GM19351 (cell line): ENCODE measurements around the gene TMEM270.
A peak's percentile ranks its signal among the peaks of the same experiment; 100 is the strongest.

ENCODE experiments used
- ATAC-seq: cut with Tn5 transposase; IDR thresholded peaks from one replicate; pipeline ENCODE4 v1.9.1; 2021; ENCODE audit warnings: mild to moderate bottlenecking, moderate library complexity; ENCODE audit not compliant: unreplicated experiment

The TMEM270 gene

DNA sequence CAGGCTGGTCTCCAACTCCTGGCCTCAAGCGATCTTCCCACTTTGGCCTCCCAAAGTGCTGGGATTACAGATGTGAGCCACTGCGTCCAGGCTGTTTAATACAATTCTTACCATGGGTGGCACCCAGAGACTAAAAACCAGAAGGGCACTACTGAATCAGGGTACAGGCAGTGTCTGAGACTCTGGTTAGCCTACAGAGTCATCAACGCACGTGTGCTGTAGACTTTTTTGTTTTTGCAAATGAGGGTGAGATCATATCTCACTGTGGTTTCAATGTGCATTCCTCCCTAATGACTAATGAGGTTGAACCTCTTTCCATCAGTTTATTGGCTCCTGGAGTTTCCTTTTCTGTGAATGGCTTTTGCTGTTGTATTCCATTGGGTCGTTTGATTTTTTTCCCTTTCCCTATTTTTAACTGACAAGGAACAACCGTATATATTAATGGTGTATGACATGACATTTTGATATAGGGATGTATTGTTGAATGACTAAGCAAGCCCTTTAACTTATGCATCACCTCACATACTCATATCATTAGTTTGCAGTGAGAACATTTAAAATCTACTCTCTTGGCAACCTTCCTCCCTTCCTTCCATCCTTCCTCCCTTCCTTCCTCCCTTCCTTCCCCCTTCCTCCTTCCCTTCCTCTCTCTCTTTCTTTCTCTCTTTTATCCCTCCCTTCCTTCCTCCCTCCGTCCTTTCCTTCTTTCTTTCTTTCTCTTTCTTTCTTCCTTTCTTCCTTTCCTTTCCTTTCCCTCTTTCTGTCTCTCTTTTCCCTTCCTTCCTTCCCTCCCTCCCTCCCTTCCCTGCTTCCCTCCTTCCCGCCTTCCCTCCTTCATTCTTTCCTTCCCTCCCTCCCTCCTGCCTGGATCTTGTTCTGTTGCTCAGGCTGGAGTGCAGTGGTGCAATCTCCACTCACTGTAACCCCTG, 9.3 kb upstream of the TMEM270 start:
- ATAC-seq: peak; percentile 89

DNA sequence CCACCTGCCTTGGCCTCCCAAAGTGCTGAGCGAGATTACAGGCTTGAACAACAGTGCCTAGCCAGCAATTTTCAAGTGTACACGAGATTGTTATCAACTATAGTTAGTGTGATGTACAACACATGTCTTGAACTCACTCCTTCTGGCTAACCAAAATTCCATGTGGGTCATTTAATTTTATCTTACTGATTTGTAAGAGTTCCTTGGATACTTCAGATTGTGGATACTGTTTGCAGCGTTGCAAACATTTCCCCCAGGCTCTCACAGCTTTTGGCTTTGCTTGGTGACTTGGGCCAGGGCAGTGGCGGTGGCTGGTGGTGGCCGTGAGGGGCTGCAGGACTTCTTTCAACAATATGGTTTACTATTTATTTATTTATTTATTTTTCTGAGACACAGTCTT, 8.5 kb upstream of the TMEM270 start:
- no peak for ATAC-seq

DNA sequence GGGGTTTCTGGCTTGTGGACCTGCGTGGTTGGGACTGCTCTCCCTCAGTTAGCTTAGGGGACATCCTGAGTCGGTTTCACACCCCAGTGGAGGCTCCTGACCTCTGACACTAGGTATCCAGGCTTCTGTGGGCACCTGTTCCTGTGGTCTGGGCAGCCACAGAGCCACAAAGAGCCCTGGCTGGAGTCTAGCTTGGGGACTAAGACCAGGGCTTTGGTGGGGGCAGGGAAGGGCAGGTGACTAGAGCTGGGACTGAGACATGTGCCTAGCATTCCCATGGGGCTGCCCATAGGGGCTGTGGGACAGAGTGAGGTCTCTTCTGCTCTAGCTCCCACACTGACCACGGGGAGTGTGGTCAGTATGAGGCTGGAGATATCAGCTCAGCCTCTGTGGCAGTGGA, 4.0 kb upstream of the TMEM270 start:
- no peak for ATAC-seq

DNA sequence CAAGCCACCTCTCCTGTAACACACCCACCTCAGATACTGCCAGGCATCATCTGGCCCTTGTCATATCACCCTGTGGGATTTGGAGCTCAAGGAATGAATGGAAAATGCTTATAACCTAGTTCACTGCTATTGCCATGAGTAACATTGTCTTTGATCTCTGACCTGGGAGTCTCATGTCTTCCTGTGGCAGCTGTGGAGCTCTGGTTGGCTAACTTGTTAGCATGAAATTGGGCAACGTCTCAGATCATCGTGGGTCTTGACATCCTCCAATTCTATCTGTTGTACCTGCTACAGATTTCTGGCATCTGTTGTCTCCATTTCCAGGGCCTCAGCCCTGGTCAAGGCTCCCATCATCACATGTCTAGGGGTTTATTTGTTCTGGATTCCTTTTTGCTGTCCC, 2.2 kb upstream of the TMEM270 start:
- no peak for ATAC-seq

DNA sequence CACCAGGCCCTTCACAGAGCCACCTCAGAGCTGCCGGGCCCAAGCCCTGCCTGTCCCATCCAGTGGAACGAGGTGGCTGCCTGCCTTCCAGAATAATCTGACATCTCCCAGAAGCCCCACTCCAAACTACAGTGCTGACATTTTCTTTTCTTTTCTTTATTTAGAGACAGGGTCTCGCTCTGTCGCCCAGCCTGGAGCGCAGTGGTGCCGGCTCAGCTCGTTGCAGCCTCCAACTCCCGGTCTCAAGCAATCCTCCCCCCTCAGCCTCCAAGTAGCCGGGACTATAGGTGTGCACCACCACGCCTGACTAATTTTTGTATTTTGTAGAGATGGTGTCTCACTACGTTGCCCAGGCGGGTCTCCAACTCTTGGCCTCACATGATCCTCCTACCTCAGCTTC, 346 bp downstream of the TMEM270 start:
- no peak for ATAC-seq

DNA sequence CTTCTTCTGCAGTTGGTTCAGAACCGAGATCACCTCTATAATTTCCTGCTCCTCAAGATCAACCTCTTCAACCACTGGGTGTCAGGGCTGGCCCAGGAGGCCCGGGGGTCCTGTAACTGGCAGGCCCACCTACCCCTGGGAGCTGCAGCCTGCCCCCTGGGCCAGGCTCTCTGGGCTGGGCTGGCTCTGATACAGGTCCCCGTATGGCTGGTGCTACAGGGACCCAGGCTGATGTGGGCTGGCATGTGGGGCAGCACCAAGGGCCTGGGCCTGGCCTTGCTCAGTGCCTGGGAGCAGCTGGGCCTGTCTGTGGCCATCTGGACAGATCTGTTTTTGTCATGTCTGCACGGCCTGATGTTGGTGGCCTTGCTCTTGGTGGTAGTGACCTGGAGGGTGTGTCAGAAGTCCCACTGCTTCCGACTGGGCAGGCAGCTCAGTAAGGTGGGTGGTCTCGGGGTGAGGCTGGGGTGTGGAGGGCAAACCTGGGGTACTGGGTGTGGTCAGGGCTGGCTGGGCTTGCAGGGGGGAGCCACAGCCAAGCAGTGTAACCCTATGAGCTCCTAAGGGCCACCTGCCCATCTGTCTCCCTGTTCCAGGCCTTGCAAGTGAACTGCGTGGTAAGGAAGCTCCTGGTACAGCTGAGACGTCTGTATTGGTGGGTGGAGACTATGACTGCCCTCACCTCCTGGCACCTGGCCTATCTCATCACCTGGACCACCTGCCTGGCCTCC, 4.2 kb downstream of the TMEM270 start:
- ATAC-seq: no peak

DNA sequence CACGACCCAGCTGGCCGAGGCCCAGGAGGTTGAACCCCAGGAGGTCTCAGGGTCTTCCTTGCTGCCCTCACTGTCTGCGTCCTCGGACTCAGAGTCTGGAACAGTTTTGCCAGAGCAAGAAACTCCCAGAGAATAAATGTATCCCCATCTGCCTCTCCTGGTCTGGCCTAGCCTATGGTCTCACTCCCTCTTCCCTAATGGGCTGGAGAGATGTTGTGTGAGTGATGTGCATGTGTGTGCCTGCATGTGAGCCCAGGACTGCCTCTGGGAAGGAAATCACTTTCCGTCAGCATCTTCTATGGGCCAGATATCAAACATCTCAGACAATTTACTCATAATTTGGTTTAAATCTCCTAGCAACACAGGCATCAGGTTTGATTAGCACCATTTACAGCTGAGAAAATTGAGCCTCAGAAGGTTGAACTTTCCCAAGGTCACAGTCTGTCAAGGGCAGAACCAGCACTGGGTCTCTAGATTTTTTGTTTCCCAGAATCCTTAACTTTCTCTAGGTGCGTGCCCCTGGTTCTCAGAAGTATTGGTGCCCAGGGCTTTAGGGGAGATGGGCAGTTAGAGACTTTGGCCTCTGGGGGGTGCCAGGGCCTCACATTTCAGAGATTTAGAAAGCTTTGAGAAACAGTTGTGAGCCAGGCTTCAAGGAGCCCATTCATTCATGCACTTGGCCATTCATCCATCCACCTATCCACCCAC, 4.9 kb downstream of the TMEM270 start:
- ATAC-seq: peak; percentile 44

DNA sequence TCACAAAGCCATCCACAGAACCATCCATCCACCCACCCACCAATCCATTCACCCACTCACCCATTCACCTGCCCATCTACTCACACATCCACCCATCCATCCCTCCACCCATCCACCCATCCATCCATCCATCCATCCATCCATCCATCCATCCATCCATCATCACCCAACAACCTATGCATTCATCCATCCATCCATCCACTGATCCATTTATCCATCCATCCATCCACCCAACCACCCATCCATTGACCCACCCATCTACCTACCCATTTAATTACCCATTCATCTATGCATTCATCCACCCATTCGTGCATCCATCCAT, 5.4 kb downstream of the TMEM270 start:
- no peak for ATAC-seq

DNA sequence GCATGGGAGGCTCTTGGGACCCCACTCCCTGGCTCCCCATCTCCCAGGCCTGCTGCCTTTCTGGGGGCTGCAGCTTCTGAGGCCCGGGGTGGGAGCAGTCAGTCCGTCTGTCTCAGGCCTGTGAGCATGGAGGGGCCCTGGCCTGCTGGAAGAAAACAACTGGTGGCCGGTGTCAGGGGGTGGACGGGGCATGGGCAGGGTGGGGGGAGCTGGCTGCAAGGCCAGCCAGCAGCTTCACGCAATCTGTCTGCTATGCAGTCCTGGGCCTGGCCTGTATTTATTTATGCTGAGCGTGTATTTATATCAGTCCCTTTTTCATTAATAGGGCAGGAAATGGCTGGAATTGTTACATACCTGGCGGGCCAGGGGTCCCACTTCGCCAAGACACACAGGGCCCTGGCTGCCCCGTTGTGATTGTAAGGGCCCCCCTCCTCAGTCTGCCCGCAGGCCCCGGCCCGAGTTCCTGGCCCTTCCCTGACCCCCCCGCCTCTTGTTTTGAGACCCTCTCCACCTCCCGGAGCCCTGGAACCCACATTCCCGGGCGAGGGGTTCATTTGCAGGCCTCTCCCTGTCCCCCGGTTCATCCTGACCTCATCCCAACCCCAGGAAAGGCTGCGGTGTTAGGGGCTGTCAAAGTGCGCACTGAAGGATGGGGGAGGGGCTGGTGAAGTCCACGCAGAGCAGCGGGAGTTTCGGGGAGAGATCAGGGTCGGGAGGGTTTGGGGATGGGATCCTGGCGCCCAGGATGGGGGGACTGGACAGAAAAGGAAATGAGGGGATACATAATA, 8.2 kb downstream of the TMEM270 start:
- no peak for ATAC-seq

DNA sequence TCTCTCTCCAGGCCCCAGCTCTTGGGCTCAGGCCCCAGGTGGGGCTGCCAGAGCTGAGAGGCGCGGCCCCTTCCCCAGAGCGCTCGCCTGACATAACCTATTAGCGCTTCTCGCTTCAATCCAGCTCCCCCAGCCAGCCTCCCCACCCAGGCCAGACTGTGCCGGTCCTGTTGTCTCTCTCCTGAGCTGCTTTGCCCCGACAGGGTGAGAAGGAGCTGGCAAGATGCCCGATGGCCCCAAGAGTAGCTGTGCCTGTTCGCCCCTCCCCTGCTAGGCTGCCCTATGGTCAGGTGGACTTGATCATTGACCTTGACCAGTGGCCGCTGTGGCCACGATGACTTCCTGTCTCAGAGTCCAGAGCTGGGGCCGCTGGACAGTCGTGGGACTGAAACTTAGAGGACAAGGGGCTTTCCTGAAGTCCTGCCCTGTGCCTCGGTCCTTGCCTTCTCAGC, 9.1 kb downstream of the TMEM270 start:
- no peak for ATAC-seq

DNA sequence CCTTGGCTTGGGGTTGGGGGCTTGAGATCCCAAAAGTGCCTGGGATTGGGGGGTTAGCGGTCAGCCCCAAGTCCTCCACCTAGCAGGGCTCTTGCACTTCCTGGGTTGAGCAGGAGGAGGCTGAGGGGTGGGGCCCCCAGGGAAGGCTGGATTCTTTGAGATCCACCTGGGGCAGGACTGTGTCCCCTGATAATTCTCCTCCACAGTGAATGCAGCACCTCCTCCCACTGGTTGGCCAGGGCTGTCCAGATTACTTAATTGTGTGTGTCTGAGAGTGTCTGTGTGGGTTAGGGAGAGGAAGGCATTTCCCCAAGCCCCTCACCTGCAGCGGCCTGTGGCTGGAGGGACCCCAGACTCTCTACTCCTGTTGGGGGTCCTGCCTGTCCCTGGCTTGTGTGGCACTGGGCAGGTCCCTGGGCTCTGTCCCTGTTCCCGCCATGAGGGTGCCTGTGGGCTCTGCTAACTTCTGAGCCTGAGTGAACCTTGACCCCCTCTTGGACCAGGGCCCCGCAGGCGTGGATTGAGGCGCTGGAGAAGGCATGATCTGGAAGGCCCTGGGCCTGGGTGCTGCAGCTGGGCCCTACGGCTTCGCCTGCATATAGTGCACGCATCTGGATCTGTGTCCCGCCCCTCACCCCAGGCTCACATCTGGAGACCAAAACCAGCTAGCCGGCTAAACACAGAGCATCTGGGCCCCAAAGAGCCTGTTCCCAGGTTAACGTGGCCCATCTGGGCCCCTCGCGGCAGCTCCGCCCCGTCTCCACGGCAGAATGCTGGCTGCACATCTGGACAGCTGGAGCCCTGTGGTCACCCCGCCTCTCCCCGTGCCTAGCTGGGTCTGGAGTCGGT, 10.4 kb downstream of the TMEM270 start:
- no peak for ATAC-seq

DNA sequence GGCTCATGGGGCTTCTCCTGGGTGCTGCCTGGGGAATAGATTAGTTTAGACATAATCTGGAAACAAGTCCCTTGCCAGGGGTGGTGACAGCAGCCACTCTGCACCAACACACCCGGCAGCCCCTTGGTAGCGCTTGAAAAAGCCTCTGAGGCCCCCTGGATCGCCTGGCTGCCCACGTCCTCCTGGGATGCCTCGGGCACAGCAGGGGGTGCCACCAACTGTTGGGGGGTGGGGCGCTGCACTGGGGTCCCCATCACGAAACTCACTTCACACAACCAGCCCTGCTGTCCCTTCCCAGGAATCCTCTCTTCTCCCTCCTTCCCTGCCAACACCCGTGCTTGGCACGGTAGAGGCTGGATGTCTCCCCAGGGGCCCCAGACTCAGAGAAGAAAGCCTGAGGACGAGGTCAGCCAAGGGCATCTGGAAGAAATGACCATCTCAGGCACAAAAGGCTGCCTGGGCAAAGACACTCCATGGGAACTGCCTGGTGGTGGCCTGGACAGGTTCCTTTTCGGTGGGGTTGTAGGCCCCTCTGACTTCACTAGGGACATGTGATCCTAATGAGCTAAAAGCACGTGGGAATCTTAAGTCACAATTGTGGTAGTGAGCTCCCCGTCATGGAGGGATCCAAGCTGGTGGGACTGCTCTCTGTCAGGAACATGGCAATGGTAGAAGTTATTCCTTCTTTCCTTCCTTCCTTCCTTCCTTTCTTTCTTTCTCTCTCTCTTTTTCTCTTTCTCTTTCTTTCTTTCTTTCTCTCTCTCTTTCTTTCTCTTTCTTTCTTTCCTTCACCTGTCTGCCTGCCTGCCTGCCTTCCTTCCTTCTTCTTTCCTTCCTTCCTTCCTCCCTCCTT, 11.3 kb downstream of the TMEM270 start:
- ATAC-seq: no peak

DNA sequence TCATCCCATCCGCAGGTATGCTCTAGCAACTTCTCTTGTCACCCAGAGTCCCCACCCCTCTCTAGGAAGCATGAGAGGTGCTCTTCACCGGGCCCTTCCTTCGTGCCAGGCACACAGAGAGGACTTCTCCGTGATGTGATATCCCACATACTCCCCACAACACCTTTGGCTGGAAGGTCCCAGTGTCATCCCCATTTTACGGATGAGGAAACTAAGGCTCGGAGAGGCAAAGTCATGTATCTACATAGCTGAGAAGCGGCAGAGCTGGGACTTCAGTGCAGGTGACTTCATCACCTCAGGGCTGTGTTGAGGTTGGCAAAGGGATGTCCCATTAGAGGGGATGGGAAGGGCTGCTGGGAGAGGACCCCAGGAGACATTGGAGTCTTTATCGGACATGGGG, 15.4 kb downstream of the TMEM270 start:
- no peak for ATAC-seq

DNA sequence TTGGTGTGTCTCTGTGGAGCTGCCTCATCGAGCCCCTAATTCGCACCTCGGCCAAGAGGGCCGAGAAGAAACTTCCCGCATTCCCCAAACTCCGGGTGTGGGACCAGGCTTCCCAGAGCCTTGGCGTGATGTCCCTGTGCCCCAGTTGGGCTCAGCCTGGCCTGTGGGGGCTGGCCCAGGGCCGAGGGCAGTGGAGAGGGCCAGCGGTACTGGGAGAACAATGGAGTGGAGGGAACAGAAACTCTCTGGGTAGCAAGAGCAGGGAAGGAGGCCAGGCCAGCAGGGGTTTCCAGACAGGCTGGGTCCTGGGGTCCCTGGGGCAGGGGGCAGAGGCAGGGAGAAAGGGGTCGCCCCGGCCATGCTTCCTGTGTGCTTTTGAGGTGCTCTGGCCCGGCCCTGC, 16.0 kb downstream of the TMEM270 start:
- no peak for ATAC-seq

DNA sequence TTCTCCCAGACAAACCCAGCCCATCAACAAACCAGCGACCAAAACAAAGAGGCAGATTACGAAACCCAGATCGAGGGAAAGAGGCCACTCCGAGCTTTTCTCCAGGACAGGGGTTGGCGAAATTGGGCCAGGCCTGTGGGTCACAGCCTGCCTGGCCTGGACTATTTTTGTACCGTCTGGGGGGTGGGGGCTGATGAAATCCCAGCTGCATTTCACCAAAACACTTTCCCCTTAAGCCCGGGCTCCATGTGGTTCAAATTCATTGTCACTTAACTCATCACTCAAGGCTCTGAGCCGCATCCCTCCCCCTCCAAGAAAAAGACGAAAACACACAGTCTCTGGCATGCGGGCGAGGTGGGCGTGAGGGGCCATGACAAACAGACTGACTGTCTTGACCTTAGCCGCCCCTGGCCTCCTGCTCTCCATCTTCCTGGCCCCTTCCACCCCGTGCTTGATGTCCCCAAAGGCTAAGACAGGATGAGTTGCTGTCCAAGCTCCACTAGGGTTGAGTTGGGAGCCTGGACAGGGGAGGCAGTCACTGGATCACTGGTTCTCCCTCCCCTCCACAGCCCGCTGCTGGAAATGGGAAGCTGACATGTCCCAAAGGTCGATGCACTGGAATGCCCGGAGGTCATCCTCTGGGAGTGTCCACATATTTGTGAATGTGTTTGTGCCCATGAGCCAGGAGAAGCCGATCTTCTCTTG, 19.2 kb downstream of the TMEM270 start:
- ATAC-seq: no peak

DNA sequence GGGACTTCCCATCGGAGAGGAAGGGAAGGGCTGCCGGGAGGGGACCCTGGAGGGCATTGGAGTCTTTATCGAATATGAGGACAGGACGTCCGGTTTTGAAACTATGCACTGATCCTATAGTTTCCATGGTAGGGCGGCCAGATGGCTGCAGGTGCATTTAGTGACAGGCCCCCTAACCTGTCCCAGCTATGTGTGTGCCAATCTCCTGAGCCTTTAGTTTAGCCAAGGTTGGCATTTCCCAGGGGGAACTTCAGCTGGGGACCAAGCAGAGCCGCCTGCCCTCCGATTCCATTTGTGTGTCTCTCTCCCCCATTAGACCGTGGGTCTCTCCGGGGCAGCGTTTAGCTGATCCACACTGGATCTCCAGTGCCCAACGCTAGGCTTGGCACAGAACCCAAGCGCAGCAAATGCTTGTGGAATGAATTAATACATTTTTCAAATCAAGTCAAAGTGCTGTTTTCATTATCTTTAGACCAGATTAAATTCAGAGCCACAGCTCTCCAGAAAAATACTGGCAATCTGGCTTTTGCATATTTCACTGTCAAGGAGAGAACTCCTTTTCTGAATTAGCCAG, 19.9 kb downstream of the TMEM270 start:
- no peak for ATAC-seq

DNA sequence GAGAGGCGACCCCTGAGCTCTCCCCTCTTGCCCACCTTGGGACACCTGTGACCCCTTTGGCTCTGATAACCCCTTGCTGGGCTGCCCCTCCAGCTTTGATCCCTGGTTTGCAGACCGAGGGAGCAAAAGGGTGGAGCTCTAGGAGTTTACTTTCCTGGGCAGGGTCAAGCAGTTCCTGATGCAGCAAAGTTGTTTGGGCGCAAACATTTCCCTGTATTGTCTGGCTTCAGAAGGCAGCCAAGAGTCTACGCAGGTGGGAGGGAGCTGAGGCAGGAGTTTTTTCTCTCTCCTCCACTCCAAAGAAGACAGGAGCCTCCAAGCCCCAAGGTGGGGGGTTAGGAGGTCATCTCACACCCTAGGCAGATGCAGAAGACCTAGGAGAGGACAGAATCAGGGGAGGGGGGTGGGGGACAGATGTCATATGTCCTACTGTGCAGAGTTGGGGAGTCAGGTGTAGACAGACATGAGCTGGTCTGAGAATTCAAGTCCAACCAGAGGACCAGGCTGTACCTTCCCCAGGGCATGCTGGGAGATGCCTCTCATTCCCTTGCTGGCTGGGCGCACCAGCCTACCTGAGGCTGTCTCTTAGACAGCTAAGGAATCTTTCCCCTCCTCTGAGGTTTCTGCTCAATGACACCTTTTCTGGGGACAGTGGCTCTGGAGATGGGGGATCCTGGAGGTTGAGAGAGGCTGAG, 20.5 kb downstream of the TMEM270 start:
- ATAC-seq: no peak

DNA sequence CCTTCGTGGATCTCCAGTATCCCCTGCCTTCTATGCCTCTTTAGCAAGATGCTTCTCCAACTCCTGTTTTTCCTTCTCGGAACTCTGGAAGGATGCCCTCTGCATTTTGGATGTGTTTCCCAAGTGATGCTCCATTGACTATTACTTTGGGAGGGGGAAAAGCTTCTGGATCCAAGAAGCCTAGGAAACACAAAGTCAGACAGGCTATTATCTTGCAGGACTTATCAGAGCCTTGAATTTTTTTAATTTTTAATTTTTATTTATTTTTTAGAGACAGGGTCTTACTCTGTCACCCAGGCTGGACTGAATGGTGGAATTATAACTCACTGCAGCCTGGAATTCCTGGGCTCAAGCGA, 21.1 kb downstream of the TMEM270 start:
- ATAC-seq: no peak
